ENCODE results near the gene TMEM95.
"Not testable (repeated sequence)": the region's sequence is repeated elsewhere in the genome, so short reads cannot be mapped to it uniquely, and the experiment has no call there.

Gene TMEM95

GRCh38 chr17:7324438-7324779 is 30.5 kb upstream of the TMEM95 start:
- DNase-seq: no peak

GRCh38 chr17:7325031-7325528 is 29.9 kb upstream of the TMEM95 start:
- no peak for DNase-seq

- DNase-seq: no peak
These were observed 28.8 kb upstream of the TMEM95 start for GRCh38 chr17:7326186-7326585.

- no peak for DNase-seq
These were observed 27.9 kb upstream of the TMEM95 start for GRCh38 chr17:7327056-7327455.

GRCh38 chr17:7327501-7327900 is 27.5 kb upstream of the TMEM95 start:
- no peak for DNase-seq

DNA sequence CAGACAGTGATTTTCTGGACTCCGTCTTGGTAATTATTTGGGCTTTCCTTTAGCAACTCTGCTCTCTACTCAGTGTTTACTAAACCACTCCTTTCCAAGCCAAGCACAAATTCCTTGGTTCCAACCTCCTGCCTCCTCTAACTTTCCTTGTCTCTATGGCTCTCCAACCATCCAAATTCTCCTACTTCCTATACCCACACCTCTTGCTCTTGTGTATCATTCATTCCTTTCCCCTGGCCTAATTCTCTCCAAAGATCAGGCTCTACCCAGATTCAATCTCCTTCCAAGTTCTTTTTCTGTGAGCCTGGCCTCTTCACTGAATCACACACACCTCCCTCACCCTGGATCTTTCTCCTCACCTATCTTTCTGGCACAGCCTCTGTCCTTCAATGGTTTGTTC is 26.9 kb upstream of the TMEM95 start:
- no peak for DNase-seq

DNA sequence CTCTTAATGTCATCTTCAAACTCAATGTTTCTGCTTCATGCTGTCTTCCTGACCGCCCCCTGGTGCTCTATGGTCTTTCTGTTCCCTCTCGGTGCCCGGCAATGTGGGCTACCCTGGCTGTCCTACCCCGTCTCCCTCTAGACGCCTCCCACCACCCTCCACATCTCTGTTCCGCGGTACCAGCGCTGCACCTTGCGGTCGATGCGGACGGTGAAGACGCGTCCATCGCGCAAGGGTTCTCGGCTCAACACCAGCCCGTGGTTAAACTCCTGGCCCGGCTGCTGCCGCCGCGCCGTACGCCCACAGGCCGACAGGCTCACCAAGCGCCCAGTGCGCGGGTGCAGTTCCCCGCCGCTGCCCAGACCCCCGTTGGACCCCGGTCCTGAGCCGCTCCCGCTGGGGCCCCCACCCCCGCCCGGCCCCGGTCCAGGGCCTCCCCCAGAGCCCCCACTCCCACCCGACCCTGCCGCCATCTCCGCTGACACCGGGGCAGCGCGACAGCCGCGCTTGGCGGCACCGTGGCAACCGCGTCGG is 26.0 kb upstream of the TMEM95 start, which contains the start of gene NEURL4:
NEURL4 (minus strand) TSS at position 496 of the 534 bp plus-strand sequence; CDS start at position 473, 23 bp downstream.
- DNase-seq: no peak

DNA sequence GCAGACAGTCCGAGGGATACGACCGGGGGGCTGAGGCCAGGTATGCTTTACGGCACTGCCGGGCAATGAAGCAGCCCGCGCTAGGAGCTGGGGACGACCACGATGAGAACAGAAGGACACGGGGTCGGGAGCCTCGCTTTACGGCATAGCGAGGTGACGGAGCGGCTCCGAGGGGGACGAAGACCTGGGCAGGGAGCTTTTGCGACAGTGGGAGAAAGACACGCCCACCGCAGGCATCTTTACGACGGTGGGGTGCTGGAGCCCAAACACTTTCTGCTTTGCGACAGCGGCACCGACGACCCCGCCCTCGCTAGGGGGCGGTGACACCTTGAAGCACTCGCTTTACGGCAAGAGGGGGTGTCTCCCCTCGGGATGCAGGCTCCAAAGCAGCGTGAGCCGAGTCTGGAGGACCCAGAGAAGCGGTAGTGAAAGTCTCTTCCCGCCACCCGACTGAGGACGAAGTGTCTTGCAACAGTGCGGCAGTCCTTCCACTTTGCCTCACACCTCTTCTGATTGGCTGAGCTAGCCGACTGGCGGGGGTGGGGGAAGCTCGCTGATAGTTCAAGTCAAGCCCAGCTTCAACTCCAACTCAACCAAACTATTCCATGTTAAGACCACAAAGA is 25.5 kb upstream of the TMEM95 start:
- peak; percentile 98 for DNase-seq

DNA sequence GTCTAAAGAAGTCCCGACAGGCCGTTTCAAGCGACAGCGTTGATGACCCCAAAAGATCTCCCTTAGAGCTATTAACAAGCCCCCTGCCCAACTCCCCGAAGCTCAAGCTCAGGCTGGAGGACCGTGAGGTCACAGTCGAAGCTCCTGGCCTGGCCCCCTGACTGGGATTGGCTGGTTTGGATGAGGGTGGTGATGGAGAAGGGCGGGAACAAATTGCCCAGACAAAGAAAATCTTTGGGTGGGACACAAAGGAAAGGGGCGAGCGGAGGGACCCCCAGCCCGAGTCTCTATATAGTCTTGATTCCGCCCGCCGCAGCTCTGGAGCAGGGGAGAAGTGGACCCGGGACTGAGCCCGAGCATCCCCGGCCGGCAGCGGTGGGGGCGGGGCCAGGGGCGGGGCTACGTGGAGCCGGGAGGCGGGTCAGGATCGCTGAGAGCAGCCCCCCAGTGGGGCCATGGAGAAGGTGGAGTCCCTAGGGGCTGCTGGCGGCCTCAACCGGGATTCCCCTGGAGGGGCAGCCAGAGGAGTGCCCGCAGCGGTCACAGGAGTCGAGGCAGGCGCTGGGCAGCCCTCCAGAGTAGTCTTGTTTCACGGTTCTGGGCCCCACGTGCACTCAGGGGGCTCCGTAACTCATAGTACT is 24.8 kb upstream of the TMEM95 start:
- DNase-seq: peak; percentile 83

DNA sequence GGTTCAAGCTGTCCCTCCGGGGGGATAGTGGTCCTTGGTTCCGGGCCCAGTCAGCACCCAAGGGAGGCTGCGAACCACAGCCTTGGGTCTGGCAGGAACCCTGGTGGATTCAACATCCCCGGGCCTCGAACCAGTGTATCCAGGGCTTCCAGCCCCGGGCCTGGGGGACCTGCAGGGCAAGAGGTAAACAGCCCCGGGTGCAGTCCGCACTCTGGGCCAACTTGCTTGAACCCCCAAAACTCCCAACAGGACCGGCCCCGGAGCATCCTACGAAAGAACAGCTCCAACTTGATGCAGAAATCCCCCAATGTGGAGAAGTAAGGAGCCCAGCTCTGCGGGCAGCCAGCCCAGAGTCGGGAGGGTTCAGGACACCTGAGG is 24.3 kb upstream of the TMEM95 start:
- DNase-seq: no peak

- no peak for DNase-seq
These were observed 22.8 kb upstream of the TMEM95 start for GRCh38 chr17:7332111-7332510.

DNA sequence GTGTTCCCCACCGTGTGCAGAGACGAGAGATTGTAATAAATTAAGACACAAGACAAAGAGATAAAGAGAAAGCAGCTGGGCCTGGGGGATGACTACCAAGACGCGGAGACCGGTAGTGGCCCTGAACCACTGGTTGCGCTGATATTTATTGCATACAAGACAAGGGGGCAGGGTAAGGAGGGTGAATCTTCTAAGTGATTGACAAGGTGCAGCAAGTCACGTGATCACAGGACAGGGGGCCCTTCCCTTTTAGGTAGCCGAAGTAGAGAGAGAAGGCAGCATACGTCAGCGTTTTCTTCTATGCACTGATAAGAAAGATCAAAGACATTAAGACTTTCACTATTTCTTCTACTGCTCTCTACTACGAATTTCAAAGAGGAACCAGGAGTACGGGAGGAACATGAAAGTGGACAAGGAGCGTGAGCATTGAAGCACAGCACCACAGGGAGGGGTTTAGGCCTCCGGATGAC is 22.3 kb upstream of the TMEM95 start:
- DNase-seq: peak; percentile 59

DNA sequence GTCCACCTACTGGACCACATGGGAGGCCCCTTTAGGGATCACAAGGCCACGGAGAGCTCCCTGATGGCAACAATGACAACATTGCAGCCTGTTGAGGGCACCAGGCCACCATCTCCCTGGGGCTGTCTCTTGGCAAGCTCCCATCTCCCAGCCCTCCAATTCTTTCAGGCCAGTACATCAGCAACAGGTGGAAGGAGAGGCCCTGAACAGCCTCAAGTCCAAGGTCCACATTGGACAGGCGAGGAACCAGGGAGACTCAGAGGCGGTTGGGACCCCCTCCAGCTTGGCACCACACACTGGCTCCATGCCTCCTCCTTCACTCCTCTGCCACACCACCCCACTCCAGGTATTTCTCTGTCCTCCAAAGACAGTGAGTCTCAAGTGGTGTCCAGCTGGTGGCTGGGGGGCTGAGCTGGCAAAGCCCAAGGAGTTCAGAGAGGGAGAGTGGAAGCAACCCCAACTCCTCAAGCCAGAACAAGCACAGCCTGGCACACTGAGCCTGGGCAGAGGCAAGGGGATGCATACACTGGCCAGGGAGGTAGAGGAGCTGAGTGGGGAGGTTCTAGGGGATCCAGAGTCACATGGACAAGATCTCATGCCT is 19.9 kb upstream of the TMEM95 start:
- DNase-seq: no peak

DNA sequence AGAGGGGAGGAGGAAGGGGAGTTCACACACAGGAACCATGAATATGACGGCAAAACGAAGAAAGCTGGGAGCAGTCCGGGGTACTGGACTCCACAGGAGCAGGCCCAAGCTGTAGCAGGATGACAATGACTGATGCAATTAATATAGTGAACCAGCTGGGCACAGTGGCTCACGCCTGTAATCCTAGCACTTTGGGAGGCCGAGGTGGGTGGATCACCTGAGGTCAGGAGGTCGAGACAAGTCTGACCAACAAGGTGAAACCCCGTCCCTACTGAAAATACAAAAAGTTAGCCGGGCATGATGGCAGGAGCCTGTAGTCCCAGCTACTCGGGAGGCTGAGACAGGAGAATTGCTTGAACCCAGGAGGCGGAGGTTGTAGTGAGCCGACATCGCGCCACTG is 19.2 kb upstream of the TMEM95 start:
- DNase-seq: not testable (repeated sequence)

- DNase-seq: peak; percentile 85
These were observed 18.4 kb upstream of the TMEM95 start, which contains the start of gene ACAP1 for GRCh38 chr17:7336240-7337175. TSS of gene ACAP1 (plus strand) at chr17:7336529. CDS start at chr17:7336735, 206 bp downstream.

DNA sequence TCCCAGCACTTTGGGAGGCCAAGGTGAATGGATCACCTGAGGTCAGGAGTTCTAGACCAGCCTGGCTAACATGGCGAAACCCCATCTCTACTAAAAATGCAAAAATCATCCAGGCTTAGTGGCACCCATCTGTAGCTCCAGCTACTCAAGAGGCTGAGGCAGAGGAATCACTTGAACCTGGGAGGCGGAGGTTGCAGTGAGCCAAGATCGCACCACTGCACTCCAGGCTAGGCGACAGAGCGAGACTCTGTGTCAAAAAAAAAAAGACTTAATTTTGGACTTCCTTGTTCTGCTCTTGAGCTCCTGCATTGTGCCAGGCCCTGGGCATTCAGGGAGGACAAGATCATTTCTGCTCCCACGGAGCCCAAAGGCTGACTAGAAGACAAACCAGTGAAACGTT is 17.4 kb upstream of the TMEM95 start:
- DNase-seq: not testable (repeated sequence)

DNA sequence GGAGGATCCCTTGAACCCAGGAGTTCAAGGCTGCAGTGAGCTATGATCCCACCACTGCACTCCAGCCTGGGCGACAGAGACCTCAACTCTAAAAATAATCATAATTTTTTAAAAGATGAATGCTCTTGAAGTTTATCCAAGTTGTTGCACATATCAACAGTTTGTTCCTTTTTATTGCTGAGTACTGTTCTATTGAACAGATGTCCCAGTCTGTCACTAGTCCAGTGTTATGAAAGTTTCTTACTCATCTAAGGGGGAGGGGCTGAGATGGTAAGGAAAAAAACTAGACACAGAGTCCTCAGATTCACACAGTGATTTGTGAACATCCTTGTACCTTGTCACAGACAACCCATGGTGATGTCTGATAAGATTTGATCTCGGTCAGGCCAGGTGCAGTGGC is 14.8 kb upstream of the TMEM95 start:
- no peak for DNase-seq

GRCh38 chr17:7341842-7342241 is 13.1 kb upstream of the TMEM95 start:
- no peak for DNase-seq

GRCh38 chr17:7343250-7343649 is 11.7 kb upstream of the TMEM95 start:
- no peak for DNase-seq

- no peak for DNase-seq
These were observed 8.0 kb upstream of the TMEM95 start for GRCh38 chr17:7346761-7347614.

GRCh38 chr17:7347630-7348477 is 7.1 kb upstream of the TMEM95 start:
- DNase-seq: no peak
